GM12873 (cell line): ENCODE measurements around the gene FXYD4.

Experiments used
- CTCF ChIP-seq: IDR thresholded peaks from 2 replicates; pipeline ENCODE4 v1.5.1; 2012; ENCODE audit warnings: low read depth, mild to moderate bottlenecking, moderate library complexity, low read length, control low read depth; ENCODE audit not compliant: insufficient read depth; ENCODE audit errors: missing control alignments

The FXYD4 gene

GRCh38 chr10:43341450-43341849, 30.0 kb upstream of the FXYD4 start:
- TF ChIP-seq CTCF = no peak

GRCh38 chr10:43342279-43343125, 28.9 kb upstream of the FXYD4 start:
- TF ChIP-seq CTCF = no peak

GRCh38 chr10:43343126-43343525, 28.3 kb upstream of the FXYD4 start:
- TF ChIP-seq CTCF = no peak

GRCh38 chr10:43344051-43344450, 27.4 kb upstream of the FXYD4 start:
- TF ChIP-seq CTCF = no peak

GRCh38 chr10:43347997-43348396, 23.4 kb upstream of the FXYD4 start:
- TF ChIP-seq CTCF = no peak

- TF ChIP-seq CTCF = peak; percentile 97
These were observed 22.7 kb upstream of the FXYD4 start for GRCh38 chr10:43348511-43349312.

GRCh38 chr10:43350156-43350555, 21.3 kb upstream of the FXYD4 start:
- TF ChIP-seq CTCF = no peak
